ENCODE data around the gene ZNF148.
"Not testable (repeated sequence)": the region's sequence is repeated elsewhere in the genome, so short reads cannot be mapped to it uniquely, and the experiment has no call there.

Gene ZNF148

GRCh38 chr3:125374996-125375941 lies at the start of gene ZNF148:
Gene ZNF148 (minus strand): TSS chr3:125375325. CDS start chr3:125313640, 61,685 bp downstream.
- Mint-ChIP-seq H3K27ac (peak within 1 kb of the TSS; percentile 93), H3K4me1 (peaks cover 38% of the 10 kb centered on the region), H3K27me3 (no peaks in the 10 kb centered on the region), H3K4me3 (peak within 1 kb of the TSS; percentile 99), H3K36me3 (ENCODE audit: low read depth) (peaks cover 14% of the 10 kb centered on the region), H3K9me3 (no peaks in the 10 kb centered on the region)
- peak; percentile 93 for ATAC-seq
- DNase-seq = peak; percentile 90

- H3K4me3 Mint-ChIP-seq = no peak overlapping the region
- H3K27me3 Mint-ChIP-seq = no peaks in the 10 kb centered on the region
- peaks cover 2% of the 10 kb centered on the region for H3K36me3 Mint-ChIP-seq (ENCODE audit: low read depth)
- H3K27ac Mint-ChIP-seq = no peak overlapping the region
- DNase-seq = no peak
- H3K9me3 Mint-ChIP-seq = peaks cover 5% of the 10 kb centered on the region
- H3K4me1 Mint-ChIP-seq = peaks cover 3% of the 10 kb centered on the region
- no peak for ATAC-seq
Observed at GRCh38 chr3:125418306-125418705, 43.2 kb upstream of the ZNF148 start.

- no peak overlapping the region for H3K27ac Mint-ChIP-seq
- no peak for DNase-seq
- peaks cover 1% of the 10 kb centered on the region for H3K27me3 Mint-ChIP-seq
- H3K4me1 Mint-ChIP-seq = peaks cover 3% of the 10 kb centered on the region
- no peak for ATAC-seq
- H3K36me3 Mint-ChIP-seq (ENCODE audit: low read depth) = peaks cover 2% of the 10 kb centered on the region
- peaks cover 5% of the 10 kb centered on the region for H3K9me3 Mint-ChIP-seq
- H3K4me3 Mint-ChIP-seq = no peak overlapping the region
Observed at GRCh38 chr3:125416235-125416634, 41.1 kb upstream of the ZNF148 start.

GRCh38 chr3:125414669-125415068 lies 39.5 kb upstream of the ZNF148 start:
- peaks cover 3% of the 10 kb centered on the region for H3K9me3 Mint-ChIP-seq
- no peak for ATAC-seq
- H3K27ac Mint-ChIP-seq = no peak overlapping the region
- no peak for DNase-seq
- peaks cover 3% of the 10 kb centered on the region for H3K4me1 Mint-ChIP-seq
- H3K36me3 Mint-ChIP-seq (ENCODE audit: low read depth) = peaks cover 2% of the 10 kb centered on the region
- H3K27me3 Mint-ChIP-seq = peaks cover 12% of the 10 kb centered on the region
- no peak overlapping the region for H3K4me3 Mint-ChIP-seq

- H3K36me3 Mint-ChIP-seq (ENCODE audit: low read depth) = no peaks in the 10 kb centered on the region
- no peak overlapping the region for H3K4me3 Mint-ChIP-seq
- no peak overlapping the region for H3K27ac Mint-ChIP-seq
- H3K27me3 Mint-ChIP-seq = peaks cover 19% of the 10 kb centered on the region
- no peak for DNase-seq
- H3K4me1 Mint-ChIP-seq = no peaks in the 10 kb centered on the region
- no peak for ATAC-seq
- H3K9me3 Mint-ChIP-seq = peaks cover 4% of the 10 kb centered on the region
Observed at GRCh38 chr3:125410922-125411321, 35.8 kb upstream of the ZNF148 start.

GRCh38 chr3:125406070-125406469 lies 30.9 kb upstream of the ZNF148 start:
- Mint-ChIP-seq H3K4me3 (no peak overlapping the region), H3K36me3 (ENCODE audit: low read depth) (no peaks in the 10 kb centered on the region), H3K27me3 (peaks cover 17% of the 10 kb centered on the region), H3K9me3 (peaks cover 14% of the 10 kb centered on the region), H3K4me1 (no peaks in the 10 kb centered on the region), H3K27ac (no peak overlapping the region)
- DNase-seq (no peak), ATAC-seq (no peak)

- ATAC-seq; H3K4me1 Mint-ChIP-seq; H3K27ac Mint-ChIP-seq; H3K4me3 Mint-ChIP-seq; DNase-seq; H3K36me3 Mint-ChIP-seq (ENCODE audit: low read depth): not testable (repeated sequence)
- Mint-ChIP-seq H3K27me3 (peaks cover 14% of the 10 kb centered on the region), H3K9me3 (peaks cover 14% of the 10 kb centered on the region)
Observed at GRCh38 chr3:125405515-125405914, 30.4 kb upstream of the ZNF148 start.

GRCh38 chr3:125403789-125404188 lies 28.7 kb upstream of the ZNF148 start:
- Mint-ChIP-seq H3K27ac (no peak overlapping the region), H3K36me3 (ENCODE audit: low read depth) (no peaks in the 10 kb centered on the region), H3K4me1 (no peaks in the 10 kb centered on the region), H3K9me3 (peaks cover 14% of the 10 kb centered on the region), H3K4me3 (no peak overlapping the region), H3K27me3 (peaks cover 7% of the 10 kb centered on the region)
- ATAC-seq (no peak), DNase-seq (no peak)

GRCh38 chr3:125402639-125403038 lies 27.5 kb upstream of the ZNF148 start:
- Mint-ChIP-seq H3K27me3 (peaks cover 10% of the 10 kb centered on the region), H3K36me3 (ENCODE audit: low read depth) (no peaks in the 10 kb centered on the region), H3K4me1 (no peaks in the 10 kb centered on the region), H3K9me3 (peaks cover 14% of the 10 kb centered on the region), H3K4me3 (no peak overlapping the region), H3K27ac (no peak overlapping the region)
- ATAC-seq (no peak), DNase-seq (no peak)

- Mint-ChIP-seq H3K27me3 (peaks cover 10% of the 10 kb centered on the region), H3K4me3 (no peak overlapping the region), H3K4me1 (no peaks in the 10 kb centered on the region), H3K9me3 (peaks cover 14% of the 10 kb centered on the region), H3K27ac (no peak overlapping the region), H3K36me3 (ENCODE audit: low read depth) (no peaks in the 10 kb centered on the region)
- no peak for ATAC-seq
- no peak for DNase-seq
Observed at GRCh38 chr3:125401402-125401801, 26.3 kb upstream of the ZNF148 start.

- no peak overlapping the region for H3K27ac Mint-ChIP-seq
- H3K4me1 Mint-ChIP-seq = no peaks in the 10 kb centered on the region
- no peak overlapping the region for H3K4me3 Mint-ChIP-seq
- DNase-seq (no peak), ATAC-seq (no peak)
- H3K9me3 Mint-ChIP-seq = no peaks in the 10 kb centered on the region
- no peaks in the 10 kb centered on the region for H3K36me3 Mint-ChIP-seq (ENCODE audit: low read depth)
- H3K27me3 Mint-ChIP-seq = peaks cover 7% of the 10 kb centered on the region
Observed at GRCh38 chr3:125398952-125399351, 23.8 kb upstream of the ZNF148 start.

- H3K4me3 Mint-ChIP-seq = no peak overlapping the region
Observed at GRCh38 chr3:125395091-125395490, 20.0 kb upstream of the ZNF148 start.

GRCh38 chr3:125394406-125394805 lies 19.3 kb upstream of the ZNF148 start:
- no peak overlapping the region for H3K27ac Mint-ChIP-seq
- no peak for ATAC-seq
- peaks cover 5% of the 10 kb centered on the region for H3K4me1 Mint-ChIP-seq
- no peaks in the 10 kb centered on the region for H3K36me3 Mint-ChIP-seq (ENCODE audit: low read depth)
- no peak for DNase-seq
- no peaks in the 10 kb centered on the region for H3K9me3 Mint-ChIP-seq
- no peak overlapping the region for H3K4me3 Mint-ChIP-seq
- H3K27me3 Mint-ChIP-seq = peaks cover 6% of the 10 kb centered on the region

More at GRCh38 chr3:125395091-125395490, 20.0 kb upstream of the ZNF148 start:
- Mint-ChIP-seq H3K4me1 (peaks cover 3% of the 10 kb centered on the region), H3K27me3 (peaks cover 9% of the 10 kb centered on the region), H3K27ac (no peak overlapping the region), H3K9me3 (no peaks in the 10 kb centered on the region), H3K36me3 (ENCODE audit: low read depth) (no peaks in the 10 kb centered on the region)
- ATAC-seq (no peak), DNase-seq (no peak)

- peaks cover 10% of the 10 kb centered on the region for H3K4me1 Mint-ChIP-seq
- H3K36me3 Mint-ChIP-seq (ENCODE audit: low read depth) = no peaks in the 10 kb centered on the region
- H3K4me3 Mint-ChIP-seq = no peak overlapping the region
- peaks cover 2% of the 10 kb centered on the region for H3K27me3 Mint-ChIP-seq
- ATAC-seq (no peak), DNase-seq (no peak)
- no peak overlapping the region for H3K27ac Mint-ChIP-seq
- H3K9me3 Mint-ChIP-seq = no peaks in the 10 kb centered on the region
Observed at GRCh38 chr3:125389282-125389681, 14.2 kb upstream of the ZNF148 start.

- H3K4me1 Mint-ChIP-seq; H3K27ac Mint-ChIP-seq; H3K9me3 Mint-ChIP-seq; ATAC-seq; H3K4me3 Mint-ChIP-seq; H3K27me3 Mint-ChIP-seq; H3K36me3 Mint-ChIP-seq (ENCODE audit: low read depth); DNase-seq: not testable (repeated sequence)
Observed at GRCh38 chr3:125388369-125388768, 13.2 kb upstream of the ZNF148 start.
